K562 (cell line): Measurements from ENCODE around the gene DDHD1. TPM values are rescaled to one million over a fixed set of nuclear protein-coding genes. Genes with fewer than 3 reads are reported as not detected.

Source experiments
- ATAC-seq: fragments of 200-7000 bp; cut with Tn5 transposase; 3 replicates; pipeline ENCODE4 v1.9.1; 2020; ENCODE audit warnings: moderate library complexity
- BruUV-seq: library from RNA; stranded (reverse); fragments of 400-500 nt; replicated peaks from 2 replicates; lab custom pipeline; 2021; lab: Mats Ljungman, UMichigan
- CTCF ChIA-PET: fragments of 300-600 bp; formaldehyde crosslinking; extraction: SDS; loops from one replicate; lab custom pipeline; 2021; ENCODE audit warnings: low intra/inter-chr PET ratio; lab: Yijun Ruan, JAX
- POLR2A ChIA-PET: fragments of 300-600, 350-650 bp; sonication (Branson Sonifier 250); formaldehyde crosslinking; extraction: SDS; loops from one replicate; lab custom pipeline; 2021; ENCODE audit warnings: antibody characterized with exemption, inconsistent platforms; lab: Yijun Ruan, JAX
- DNase-seq, 4 experiments: peaks; one replicate each; pipeline versions ENCODE4 v3.0.0 to v3.0.0-alpha.2; 2011 to 2018; ENCODE audit warnings: low spot score in 3 of 4, mixed read lengths in 3 of 4; ENCODE audit errors: extremely low read depth in 1 of 4
- FAIRE-seq: peaks from 2 replicates; lab custom pipeline; 2011; peaks lifted over from hg19 to GRCh38; lab: Jason Lieb, UNC
- H2AFZ ChIP-seq: 2 replicates; pipeline ENCODE4 v1.6.0; 2011; ENCODE audit warnings: low read depth, low read length, control low read depth, inconsistent platforms
- H3K27ac ChIP-seq: fragments of 200-600 bp; 3 replicates; pipeline ENCODE4 v1.8.0; 2011; ENCODE audit warnings: low read depth, mild to moderate bottlenecking, control low read depth, inconsistent platforms, low read length, moderate library complexity, mixed read lengths; ENCODE audit errors: extremely low read depth
- H3K27me3 ChIP-seq, 2 experiments: fragments of 300-600 bp in 1 of 2; 2 replicates in 1 of 2; 3 replicates in 1 of 2; pipeline versions ENCODE4 v1.6.0 to v1.8.0; 2011; ENCODE audit warnings: inconsistent platforms in 2 of 2, low read length in 2 of 2, mild to moderate bottlenecking in 1 of 2, mixed read lengths in 1 of 2, moderate library complexity in 1 of 2; ENCODE audit not compliant: control insufficient read depth in 2 of 2, insufficient read depth in 2 of 2
- H3K36me3 ChIP-seq: fragments of 300-600 bp; 3 replicates; pipeline ENCODE4 v1.8.0; 2011; ENCODE audit warnings: mild to moderate bottlenecking, low read length, inconsistent platforms; ENCODE audit not compliant: control insufficient read depth, insufficient read depth
- H3K4me1 ChIP-seq, 2 experiments: fragments of 200-600 bp in 1 of 2; replicated peaks in 1 of 2; 2 replicates in 1 of 2; 3 replicates in 1 of 2; pipeline versions ENCODE4 v1.5.1 to v1.8.0; 2011; ENCODE audit warnings: inconsistent platforms in 2 of 2, low read length in 2 of 2, mild to moderate bottlenecking in 1 of 2, mixed read lengths in 1 of 2, moderate library complexity in 1 of 2; ENCODE audit not compliant: control insufficient read depth in 2 of 2, insufficient read depth in 2 of 2
- H3K4me2 ChIP-seq: 2 replicates; pipeline ENCODE4 v1.6.1; 2011; ENCODE audit warnings: low read length, control low read depth, inconsistent platforms, mixed read lengths; ENCODE audit not compliant: insufficient read depth
- H3K4me3 ChIP-seq: fragments of 200-600 bp; sonication (generic), shearing (Covaris generic); 2 replicates; pipeline ENCODE4 v1.5.1; 2016; ENCODE audit warnings: control low read depth, inconsistent platforms
- H3K79me2 ChIP-seq: fragments of 200-600 bp; 3 replicates; pipeline ENCODE4 v1.8.0; 2011; ENCODE audit warnings: low read length, inconsistent platforms; ENCODE audit not compliant: control insufficient read depth, insufficient read depth
- H3K9ac ChIP-seq, 2 experiments: 2 replicates each; pipeline versions ENCODE4 v1.6.0 to v1.6.1; 2011; ENCODE audit warnings: low read depth in 2 of 2, low read length in 2 of 2, control low read depth in 1 of 2, inconsistent platforms in 1 of 2, mild to moderate bottlenecking in 1 of 2, mixed read lengths in 1 of 2; ENCODE audit not compliant: insufficient read depth in 1 of 2
- H3K9me1 ChIP-seq: one replicate; pipeline ENCODE4 v1.6.0; 2011; ENCODE audit warnings: inconsistent platforms, mild to moderate bottlenecking, low read length, moderate library complexity; ENCODE audit not compliant: control insufficient read depth, insufficient read depth
- H3K9me3 ChIP-seq: replicated peaks from 2 replicates; pipeline ENCODE4 v1.5.1; 2011; ENCODE audit warnings: low read depth, low read length, inconsistent platforms; ENCODE audit not compliant: control insufficient read depth, insufficient read depth
- H4K20me1 ChIP-seq: replicated peaks from 2 replicates; pipeline ENCODE4 v1.6.1; 2011; ENCODE audit warnings: low read length, inconsistent platforms, mixed read lengths; ENCODE audit not compliant: control insufficient read depth, insufficient read depth
- CHAMP1 ChIP-seq: fragments of 450-650 bp; IDR thresholded peaks from 2 replicates; pipeline ENCODE4 v1.6.1; 2016; ENCODE audit warnings: mild to moderate bottlenecking
- E2F5 ChIP-seq: sonication (generic); formaldehyde crosslinking; IDR thresholded peaks from 2 replicates; pipeline ENCODE4 v1.8.0; 2022; ENCODE audit warnings: mild to moderate bottlenecking, missing genetic modification reagents
- MEIS2 ChIP-seq: fragments of 450-650 bp; IDR thresholded peaks from 2 replicates; pipeline ENCODE4 v1.6.1; 2014; ENCODE audit warnings: mild to moderate bottlenecking; ENCODE audit not compliant: partially characterized antibody
- REST ChIP-seq, 2 experiments: fragments of 450-650 bp; formaldehyde crosslinking in 1 of 2; IDR thresholded peaks; 2 replicates each; pipeline versions ENCODE4 v1.4.0 to v1.6.1; 2014 to 2020; ENCODE audit warnings: mild to moderate bottlenecking in 2 of 2, borderline replicate concordance in 1 of 2, low read depth in 1 of 2
- WGBS: fragments of 100-300 bp; shearing (Covaris generic); methylation state at CpG from one replicate; pipeline ENCODE4 v1.1.6; 2016; ENCODE audit warnings: low coverage, mixed read lengths; ENCODE audit not compliant: insufficient coverage; ENCODE audit errors: missing lambda C conversion rate; 5-methylcytosine and 5-hydroxymethylcytosine counted together
- in situ Hi-C: fragments of 300-500 bp; cut with MboI; formaldehyde crosslinking; loops from 4 replicates; pipeline ENCODE4 v1.15.0; 2018; ENCODE audit warnings: inconsistent platforms, mixed read lengths
- intact Hi-C: fragments of 100-400 bp; cut with micrococcal nuclease; formaldehyde crosslinking; loops from 2 replicates; pipeline ENCODE4 v1.14.2; 2022
- polyA plus RNA-seq, 8 experiments: library from polyadenylated mRNA; depleted of rRNA in 4 of 8; stranded (reverse) in 5 of 8; unstranded in 3 of 8; fragments of >200 nt; fragmentation: Nextera tagmentation in 2 of 8; fragmentation: Illumina TruSeq in 1 of 8; extraction: Ambion mirVana in 2 of 8; extraction: Trizol in 1 of 8; gene quantifications; 2 replicates each; pipeline versions ENCODE4 v1.2.1 to v1.2.3, GENCODE V29; 2011 to 2014; ENCODE audit warnings: inconsistent platforms in 1 of 8, missing spikeins in 1 of 8
- total RNA-seq, 7 experiments: library from RNA; depleted of rRNA in 6 of 7; stranded (reverse); fragments of >200 nt in 6 of 7; fragmentation: Illumina TruSeq in 2 of 7; extraction: Trizol in 2 of 7; gene quantifications; 2 replicates each; pipeline versions ENCODE4 v1.2.1 to v1.2.3, GENCODE V29; 2011 to 2021; ENCODE audit warnings: low replicate concordance in 1 of 7

DDHD1 gene
- total and polyA plus RNA-seq, 9 of the 15 experiments (the other 6 are each of a cell fraction or from before 2014, with no cell fraction given), result 1.2 to 12.3 (median 5.0) TPM

GRCh38 chr14:53192052-53192760 lies 39.1 kb upstream of the DDHD1 start:
- no peaks in the 10 kb centered on the region; a peak in 2 of 5 replicates for H3K4me1 ChIP-seq
- no peak overlapping the region for H3K9ac ChIP-seq
- no peak overlapping the region for H2AFZ ChIP-seq
- H3K9me3 ChIP-seq, result no peaks in the 10 kb centered on the region
- CTCF ChIA-PET, result no interaction called here
- intact Hi-C loops (no loop called here), in situ Hi-C loops (no loop called here)
- no peak for ATAC-seq
- no peak overlapping the region for H3K4me3 ChIP-seq
- H3K27me3 ChIP-seq, result no peaks in the 10 kb centered on the region
- FAIRE-seq, result no peak
- POLR2A ChIA-PET, result interaction anchor here (0.6 kb wide), 1 partner anchor 747 kb away, joined by 3 read pairs; no protein-coding TSS in a partner anchor
- no peaks in the 10 kb centered on the region for H3K36me3 ChIP-seq
- H3K27ac ChIP-seq, result no peak overlapping the region
- DNase-seq, result no peak
- H4K20me1 ChIP-seq, result no peaks in the 10 kb centered on the region
- no TSS peak for BruUV-seq
- no peak overlapping the region for H3K4me2 ChIP-seq
- TF ChIP-seq MEIS2 (peak; percentile 8), REST (IDR thresholded peaks at IDR 0.05; ENCODE audit: borderline replicate concordance) (peak; percentile 42), REST (CRISPR knock-in tag; IDR thresholded peaks at IDR 0.05; ENCODE audit: low read depth) (no peak), E2F5 (no peak), CHAMP1 (no peak)
- WGBS, result 0% methylated on average over 2 of the region's 2 CpGs
- H3K79me2 ChIP-seq, result no peaks in the 10 kb centered on the region
- H3K9me1 ChIP-seq, result no peaks in the 10 kb centered on the region
